Stimulated activated CD4-positive, alpha-beta T cell treated with anti-CD3 and anti-CD28 coated beads, Interleukin-12 subunit alpha, Interleukin-12 subunit beta, amount 100 ng/mL, for 48 hours (primary cell): ENCODE results near the gene CAMKV.
"Not testable (repeated sequence)": the region's sequence is repeated elsewhere in the genome, so short reads cannot be mapped to it uniquely, and the experiment has no call there.

Source experiments
- DNase-seq, 3 donors: peaks; one replicate each; pipeline ENCODE4 v3.0.0-alpha.2; 2020; ENCODE audit warnings: low read depth in 2 of 3, low spot score in 1 of 3

CAMKV gene, protein sequence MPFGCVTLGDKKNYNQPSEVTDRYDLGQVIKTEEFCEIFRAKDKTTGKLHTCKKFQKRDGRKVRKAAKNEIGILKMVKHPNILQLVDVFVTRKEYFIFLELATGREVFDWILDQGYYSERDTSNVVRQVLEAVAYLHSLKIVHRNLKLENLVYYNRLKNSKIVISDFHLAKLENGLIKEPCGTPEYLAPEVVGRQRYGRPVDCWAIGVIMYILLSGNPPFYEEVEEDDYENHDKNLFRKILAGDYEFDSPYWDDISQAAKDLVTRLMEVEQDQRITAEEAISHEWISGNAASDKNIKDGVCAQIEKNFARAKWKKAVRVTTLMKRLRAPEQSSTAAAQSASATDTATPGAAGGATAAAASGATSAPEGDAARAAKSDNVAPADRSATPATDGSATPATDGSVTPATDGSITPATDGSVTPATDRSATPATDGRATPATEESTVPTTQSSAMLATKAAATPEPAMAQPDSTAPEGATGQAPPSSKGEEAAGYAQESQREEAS

DNA sequence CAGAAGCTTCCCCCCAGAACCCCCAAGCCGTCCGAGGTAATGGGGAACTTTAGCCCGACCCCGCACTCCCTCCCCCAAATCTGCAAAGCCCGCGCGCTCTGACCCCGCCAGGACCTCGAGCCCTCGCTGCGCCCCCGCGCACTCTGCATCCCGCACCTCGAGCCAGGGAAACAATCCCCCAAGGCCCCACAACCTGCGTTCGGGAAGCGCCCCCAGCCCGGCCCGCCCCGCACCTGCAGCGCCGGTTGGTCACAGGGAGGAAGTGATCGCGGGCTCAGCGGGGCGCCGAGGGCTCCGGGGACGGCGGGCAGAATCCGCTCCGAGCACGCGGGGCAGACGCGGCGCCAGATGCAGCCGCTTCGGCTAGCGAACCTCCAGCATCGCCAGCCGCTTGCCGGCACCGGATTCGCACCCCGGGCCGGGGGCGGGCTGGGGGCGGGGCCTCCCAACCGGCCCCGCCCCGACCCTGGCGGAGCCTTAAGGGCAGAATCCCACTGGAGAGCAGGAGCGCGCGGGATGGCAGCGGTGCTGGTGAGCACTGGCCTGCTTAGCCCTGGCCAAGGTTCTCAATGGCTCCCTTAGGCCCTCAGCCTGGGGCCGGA, at the start of gene CAMKV:
CAMKV (minus strand) TSS at position 382 of the 602 bp plus-strand sequence. CDS start 7,518 bp downstream, outside the sequence.
- DNase-seq, result peak in 1 of 3 donors; percentile 23

DNA sequence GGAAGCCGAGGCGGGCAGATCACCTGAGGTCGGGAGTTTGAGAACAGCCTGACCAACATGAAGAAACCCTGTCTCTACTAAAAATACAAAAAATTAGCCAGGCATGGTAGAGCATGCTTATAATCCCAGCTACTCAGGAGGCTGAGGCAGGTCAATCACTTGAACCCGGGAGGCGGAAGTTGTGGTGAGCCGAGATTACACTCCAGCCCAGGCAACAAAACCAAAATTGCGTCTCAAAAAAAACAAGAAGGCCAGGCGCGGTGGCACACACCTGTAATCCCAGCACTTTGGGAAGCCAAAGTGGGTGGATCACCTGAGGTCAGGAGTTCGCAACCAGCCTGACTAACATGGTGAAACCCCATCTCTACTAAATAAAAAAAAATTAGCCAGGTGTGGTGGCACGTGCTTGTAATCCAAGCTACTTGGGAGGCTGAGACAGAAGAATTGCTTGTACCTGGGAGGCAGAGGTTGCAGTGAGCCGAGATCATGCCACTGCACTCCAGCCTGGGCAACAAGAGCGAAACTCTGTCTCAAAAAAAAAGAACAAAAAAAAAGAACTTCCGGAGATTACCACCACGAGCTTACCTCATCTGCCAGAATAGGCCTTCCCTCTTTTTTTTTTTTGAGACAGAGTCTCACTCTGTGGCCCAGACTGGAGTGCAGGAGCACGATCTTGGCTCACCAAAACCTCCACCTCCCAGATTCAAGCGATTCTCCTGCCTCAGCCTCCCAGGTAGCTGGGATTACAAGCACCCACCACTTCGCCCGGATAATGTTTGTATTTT, 48.3 kb upstream of the CAMKV start:
- DNase-seq, result not testable (repeated sequence)

DNA sequence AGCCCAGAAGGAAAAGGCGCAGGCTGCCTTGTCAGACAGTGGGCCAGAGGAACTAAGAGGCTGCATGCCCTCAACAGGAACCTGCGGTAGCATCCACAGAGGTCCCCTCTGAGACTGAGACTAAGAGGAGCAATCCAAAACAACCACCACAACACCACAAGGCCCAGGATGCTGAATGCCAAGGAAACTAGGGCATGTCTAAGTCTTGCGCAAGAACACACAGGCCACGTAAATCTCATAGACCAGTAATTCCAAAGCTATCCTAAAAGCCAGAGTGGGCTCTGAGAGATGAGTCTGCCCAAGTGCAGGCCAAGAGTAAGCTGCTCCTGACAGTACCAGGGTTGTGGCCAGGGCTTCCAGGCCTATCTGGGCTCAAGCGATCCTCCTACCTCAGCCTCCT, 47.0 kb upstream of the CAMKV start:
- DNase-seq, result no peak

DNA sequence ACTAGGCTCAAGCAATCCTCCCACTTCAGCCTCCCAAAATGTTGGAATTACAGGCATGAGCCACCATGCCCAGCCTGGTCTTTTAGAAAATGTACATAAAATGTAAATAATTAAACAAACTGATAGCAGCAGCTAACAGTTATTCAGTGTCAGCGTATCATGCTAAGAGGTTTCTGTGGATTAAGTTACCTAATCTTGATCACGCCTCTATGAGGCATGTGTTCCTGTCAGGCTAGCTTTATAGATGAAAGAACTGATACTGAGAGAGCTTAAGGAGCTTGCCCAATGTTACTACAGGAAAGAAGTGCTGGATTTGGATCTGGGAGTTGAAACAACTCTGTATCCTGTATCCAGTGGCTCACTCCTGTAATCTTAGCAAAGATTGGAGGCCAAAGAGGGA, 45.2 kb upstream of the CAMKV start:
- no peak for DNase-seq

DNA sequence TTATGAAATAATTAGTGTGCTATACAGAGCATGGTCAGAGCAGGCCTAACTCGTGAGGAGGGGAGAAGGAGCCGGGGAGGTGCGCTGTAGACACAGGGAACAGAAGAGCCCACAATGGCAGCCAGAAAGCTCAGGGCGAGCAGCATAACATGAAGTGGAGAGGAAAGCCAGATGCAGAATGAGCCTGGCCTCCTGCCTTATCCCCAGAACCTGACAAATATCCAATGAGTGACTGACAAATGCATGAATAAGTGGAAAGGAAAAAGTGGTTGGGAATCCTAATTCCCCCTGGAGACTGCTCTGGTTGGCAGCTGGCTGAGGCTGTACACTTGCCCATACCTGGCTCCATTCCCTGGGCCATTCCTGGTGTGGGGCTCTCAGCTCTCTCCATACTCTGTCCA, 43.2 kb upstream of the CAMKV start:
- DNase-seq, result no peak

DNA sequence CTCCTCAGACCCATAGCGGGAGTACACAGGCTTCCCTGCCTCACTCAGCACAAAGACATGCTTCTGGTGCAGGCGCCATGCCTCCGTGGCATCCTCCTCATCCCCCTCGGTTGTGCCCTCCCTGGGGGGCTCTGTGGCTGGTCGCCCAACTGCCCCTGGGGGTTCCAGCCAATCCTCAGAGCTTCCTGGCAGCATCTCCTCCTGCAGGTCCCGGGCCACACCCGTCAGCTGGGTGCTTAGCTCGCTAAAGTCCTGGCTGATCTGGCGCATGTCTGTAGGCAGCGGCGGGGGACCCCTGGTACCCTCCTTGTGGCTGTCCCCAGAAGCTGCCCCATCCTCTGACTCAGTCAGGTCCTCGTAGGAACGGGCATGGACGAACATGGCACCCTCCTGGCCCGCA, 41.9 kb upstream of the CAMKV start:
- DNase-seq, result no peak

DNA sequence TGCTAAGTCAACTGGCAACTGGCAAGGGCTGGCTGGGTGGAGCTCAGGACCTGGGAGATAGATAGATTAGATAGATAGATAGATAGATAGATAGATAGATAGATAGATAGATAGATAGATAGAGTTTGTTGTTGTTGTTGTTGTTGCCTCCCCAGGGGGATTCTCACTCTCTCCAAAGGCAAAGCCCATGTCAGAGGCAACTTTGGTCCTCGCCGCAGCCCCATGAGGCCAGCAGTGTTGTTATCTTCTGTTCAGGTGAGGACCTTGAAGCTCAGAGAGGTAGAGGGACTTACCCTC, 41.4 kb upstream of the CAMKV start:
- DNase-seq, result no peak

DNA sequence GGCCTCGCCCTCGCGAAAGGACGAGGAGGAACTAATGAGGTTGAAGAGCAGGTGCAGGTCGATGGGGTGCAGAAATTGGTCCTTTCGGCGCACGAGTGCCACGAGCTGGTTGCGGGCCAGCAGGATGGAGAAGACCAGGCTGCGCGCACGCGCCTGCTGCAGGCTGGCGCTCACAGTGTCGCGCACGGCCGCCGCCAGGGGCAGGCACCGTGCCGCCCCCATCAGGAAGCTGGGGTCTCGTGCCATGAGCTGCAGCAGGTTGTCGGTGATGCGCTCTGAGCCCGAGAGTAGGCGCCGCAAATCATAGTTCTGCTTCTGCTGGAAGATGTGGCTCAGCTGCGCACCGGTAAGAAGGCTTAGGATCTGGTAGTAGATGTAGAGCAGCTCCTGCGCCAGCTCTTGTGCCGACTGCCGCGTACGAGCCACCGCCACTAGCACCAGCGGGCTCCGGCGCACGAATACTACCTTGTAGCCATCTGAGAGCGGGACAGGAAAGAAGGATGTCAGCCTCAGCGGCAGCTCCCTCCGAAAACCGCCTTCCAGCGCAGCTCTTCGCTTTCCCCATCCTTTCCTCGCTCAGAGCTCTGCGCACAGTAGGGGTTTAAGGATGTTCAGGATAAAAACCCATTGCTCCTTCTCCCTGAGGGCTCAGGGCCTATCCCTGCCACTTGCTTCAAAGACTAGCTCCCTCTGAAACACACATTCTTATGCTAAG, 40.9 kb upstream of the CAMKV start:
- DNase-seq, result no peak

DNA sequence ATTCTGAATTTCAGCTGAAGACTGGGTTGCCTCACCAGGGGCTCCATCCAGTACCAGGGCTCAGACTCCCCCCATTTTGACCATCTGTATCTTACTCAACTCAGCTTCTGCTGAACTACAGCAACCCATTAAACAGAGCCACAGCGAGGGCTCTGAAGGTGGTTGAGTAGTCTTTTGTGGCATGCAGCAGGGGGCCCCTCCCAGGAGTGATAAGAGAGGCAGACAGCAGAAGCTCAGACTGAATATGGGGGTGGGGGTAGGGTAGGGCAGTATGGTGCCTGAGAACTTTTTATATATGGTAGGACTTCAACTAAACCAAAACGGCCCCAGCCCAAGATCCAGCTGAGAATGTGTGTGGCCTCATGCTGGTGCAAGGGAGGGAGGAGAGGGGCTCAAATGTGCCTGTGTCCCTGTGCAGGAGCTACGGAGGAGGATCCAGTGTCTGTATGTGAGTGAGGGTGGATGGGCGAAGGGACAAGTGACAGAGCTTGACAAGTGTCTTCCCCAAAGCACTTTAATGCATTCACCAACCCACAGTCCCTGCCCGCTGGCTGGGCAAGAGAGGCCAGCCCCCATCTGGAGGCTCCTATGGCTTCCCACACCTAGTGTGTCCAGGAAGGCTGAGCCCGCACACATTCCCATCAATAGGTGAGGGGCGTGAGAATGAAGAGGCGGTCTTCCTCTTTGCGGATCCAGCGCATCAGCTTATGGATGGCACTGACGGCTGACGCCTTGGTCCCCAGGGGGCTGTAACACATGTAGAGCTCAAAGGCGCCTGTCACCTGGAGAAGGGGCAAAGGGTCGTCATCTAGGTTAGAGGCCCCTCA, 38.9 kb upstream of the CAMKV start:
- DNase-seq, result no peak

DNA sequence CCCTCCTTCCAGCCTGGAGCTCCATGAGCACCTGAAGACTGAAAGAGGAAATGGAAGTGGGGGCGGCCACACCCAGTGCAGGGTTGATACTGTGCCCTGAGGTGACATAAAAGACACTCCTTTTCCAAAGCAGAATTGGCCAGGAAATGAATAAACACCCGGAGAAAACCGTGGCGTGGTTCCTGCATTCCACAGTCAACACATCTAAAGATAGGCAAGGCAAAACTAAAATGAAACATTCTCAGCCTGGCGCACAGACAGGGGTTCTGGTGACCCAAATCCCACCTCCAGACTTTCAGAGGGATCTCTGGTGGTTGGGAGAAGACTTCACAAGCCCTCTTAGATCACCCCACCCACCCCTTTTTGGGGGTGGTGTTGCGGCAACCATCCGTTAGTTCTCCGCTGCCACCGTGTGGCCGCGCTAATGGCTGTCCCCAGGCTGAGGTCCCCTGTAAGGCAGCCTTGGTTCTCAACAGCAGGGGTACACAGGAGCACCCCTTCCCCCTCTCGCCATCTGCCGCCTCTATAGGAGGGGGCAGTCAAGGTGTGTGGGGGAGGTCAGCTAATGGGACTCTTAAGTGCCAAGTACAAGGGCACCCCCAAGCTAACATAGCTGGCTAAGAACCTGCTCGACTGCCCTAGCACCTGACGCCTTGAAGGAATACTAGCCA, 36.5 kb upstream of the CAMKV start:
- peak; percentile 30 to 43 (median 40) for DNase-seq

DNA sequence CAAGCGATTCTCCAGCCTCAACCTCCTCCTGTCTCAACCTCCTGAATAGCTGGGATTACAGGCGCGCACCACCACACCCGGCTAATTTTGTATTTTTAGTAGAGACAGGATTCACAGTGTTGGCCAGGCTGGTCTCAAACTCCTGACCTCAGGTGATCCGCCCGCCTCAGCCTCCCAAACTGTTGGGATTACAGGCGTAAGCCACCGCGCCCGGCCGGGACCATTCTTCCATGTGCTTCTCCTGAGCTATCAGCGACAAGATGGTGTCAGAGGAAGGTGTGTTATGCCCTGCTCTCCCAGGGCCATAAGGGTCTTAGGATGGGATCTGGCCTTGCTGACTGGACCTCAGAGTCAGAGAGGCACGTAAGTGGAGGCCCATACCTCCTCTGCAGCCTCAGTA, 34.7 kb upstream of the CAMKV start:
- not testable (repeated sequence) for DNase-seq

DNA sequence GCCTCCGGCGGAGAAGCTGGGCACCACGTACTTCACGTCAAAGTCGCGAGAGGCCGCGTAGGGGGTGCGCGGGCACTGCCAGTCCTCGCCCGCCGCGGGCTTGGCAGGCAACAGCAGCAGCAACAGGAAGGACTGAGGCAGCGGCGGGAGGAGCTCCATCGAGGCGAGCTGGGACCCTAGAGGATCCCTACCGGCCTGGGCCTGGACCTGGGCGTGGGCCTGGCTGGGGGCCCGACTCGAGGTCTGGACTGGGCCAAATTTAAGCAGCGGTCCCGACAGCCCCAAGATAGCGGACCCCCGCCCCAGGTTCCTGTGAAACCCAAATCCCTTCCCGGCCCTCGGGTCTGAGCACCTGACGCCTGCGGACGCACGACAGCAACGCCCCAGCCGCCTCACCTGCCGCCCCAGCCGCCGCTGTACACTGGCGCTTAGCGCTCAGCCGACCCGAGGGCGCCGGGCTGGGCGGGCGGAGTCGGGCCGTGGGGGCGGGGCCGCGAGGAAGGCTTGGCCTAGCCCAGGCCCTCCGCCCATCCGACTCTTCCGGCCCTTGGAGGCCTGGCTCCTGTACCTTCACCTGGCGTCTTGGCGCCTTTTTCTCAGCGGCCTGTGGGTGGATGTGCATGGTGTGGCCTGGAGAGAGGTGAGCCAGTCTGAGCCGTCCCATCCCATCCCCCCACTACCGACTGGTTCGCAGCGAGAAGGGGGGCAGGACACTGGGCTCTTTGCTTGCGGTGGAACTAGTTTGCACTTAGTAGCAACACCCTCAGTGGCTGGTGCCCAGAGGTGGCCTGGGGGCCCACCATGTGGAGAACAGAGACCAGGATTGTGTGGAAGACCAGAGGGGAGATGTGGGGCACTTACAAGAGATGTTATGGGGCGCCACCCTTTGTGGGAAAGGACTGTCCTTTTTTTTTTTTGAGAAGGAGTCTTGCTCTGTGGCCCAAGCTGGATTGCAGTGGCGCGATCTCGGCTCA, 34.0 kb upstream of the CAMKV start, which contains the start of gene MST1R:
MST1R (minus strand) TSS at position 423 of the 974 bp plus-strand sequence; CDS start at position 159, 264 bp downstream.
- peak; percentile 72 to 81 (median 78) for DNase-seq

DNA sequence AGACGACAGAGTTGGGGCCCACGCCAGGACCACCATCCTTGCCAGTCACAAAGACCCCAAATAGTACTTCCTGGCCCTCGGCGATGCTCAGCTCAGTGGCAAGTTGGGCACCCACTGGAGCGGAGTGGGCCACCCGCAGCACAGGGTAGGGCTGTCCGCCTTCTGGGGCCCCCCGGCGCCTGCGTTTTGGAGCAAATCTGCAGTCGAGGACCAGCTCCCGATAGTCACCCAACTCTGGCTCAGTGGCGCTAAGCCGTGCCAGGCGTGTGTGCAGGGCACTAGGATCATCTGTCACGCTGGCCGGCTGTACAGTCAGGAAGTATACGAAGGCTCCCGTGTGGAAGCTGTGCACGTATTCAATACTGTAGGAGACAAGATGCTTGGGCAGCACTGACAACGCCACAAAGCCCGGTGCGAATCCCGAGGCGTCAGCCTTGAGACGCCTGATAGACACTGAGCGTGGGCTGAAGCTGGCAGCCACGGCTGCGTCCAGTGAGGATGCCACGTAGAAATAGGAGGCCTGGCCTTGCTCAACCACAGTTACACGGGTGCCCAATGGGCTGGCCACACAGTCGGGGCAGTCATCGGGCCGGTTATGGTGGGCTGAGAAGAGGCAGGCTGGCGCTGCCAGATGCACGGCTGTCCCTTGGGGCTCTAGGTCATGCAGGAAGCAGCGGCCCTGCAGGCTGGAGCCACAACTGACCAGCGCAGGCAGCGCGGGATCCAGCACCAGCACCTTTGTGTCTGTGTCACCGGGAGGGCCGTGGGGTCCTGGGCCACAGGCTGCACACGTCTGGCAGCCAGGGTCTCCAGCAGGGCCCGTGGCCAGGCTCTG, 33.0 kb upstream of the CAMKV start:
- no peak for DNase-seq

DNA sequence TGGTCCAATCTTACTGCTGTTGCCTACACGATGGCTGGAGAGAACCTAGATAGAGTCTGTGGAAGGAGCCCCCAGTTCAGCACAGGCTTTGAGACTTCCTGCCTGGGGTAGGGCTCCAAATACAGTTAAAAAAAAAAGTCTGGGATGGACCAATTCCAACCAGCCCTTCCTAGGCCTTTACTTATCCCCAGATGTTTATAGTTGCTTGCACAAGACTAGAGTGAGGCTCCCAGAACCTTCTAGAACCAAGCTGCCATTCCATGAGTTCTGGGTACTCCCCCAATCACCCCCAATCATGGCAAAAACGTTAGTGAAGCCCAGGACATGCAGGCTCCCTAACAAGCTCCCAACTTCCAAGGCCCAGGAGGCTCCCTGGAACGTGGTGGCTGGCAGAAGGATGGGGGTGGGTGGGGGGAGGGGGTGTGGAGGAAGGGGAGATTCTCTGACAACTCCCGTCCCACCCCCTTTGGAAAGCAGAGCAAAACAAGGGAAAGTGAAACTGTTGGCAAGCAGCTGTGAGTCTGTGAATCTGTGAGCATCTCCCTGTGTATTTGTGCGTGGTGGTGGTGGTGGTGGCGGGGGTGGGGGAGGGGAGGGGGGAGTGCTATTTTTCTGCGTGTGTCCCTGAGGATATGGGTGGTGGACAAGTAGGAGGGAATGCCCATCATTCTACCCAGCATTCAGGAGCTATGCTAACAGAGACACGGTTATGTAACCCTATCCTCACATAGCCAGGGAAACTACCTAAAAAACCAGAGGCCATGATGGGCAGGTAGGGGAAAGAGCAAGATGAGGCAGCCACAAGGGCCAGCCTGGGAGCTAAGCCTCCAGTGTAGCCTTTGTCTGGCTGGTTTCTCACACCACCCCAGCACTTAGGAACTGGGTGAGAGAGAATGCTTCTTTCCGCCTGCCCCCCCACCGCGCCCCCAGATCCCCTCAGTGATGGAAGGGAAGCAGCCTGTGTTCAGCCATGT, 31.9 kb upstream of the CAMKV start:
- DNase-seq, result no peak

DNA sequence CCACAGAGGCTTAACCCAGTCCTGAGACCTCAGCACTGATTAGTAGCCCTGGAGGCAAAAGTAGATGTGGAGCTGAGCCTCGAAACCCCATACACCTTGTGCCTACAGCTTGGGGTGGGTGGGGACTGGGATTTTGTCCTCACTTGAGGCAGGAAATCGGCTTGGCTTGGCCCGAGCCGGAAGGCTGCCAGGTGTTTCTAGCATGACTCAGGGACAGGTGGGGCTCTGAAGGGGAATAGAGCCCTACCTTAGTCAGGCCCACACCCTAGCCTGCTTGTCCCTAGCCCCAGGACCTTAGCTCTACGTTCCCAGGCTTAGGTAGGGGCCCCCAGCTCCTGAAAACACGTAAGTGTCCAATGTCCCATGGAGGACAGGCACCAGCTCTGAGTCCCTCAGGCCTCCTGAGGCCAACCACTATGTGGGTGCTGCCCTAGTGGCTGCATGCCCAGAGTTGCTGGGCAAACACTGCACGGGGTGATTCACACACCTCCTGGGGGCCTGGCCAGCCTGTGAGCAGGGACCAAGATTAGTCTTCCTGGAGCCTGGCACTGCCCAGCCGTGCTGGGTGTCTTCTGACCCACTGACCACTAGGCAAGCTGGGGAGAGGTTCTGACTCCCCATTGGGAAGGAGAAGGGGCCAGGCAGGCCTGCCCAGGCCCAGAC, 30.9 kb upstream of the CAMKV start:
- DNase-seq, result no peak

DNA sequence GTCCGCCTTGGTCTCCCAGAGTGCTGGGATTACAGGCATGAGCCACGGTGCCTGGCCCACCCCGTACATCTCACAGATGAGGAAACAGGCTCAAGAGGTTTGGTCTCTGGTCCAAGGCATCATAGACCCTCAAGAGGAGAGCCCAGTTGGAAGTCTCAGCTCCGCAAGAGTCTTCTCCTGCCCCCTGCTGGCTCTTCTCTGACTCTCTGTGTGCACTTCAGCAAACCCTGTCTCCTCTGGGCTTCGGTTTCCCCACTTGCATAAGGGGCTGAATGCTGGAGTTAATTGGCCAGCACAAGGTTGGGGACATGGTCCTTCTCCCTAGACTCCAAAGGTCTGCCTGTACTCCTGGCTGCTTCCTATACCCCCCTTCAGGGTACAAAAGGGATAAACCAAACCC, 30.1 kb upstream of the CAMKV start:
- no peak for DNase-seq
